HepG2 (cell line): ENCODE measurements around the gene SERTAD2.

ENCODE experiments used
- BHLHE40 ChIP-seq: IDR thresholded peaks from 2 replicates; pipeline ENCODE4 v1.6.1; 2011; ENCODE audit warnings: low read length, improper control_type of control experiment
- CHCHD3 ChIP-seq: sonication (generic); formaldehyde crosslinking; IDR thresholded peaks from 2 replicates; pipeline ENCODE4 v1.8.0; 2022; ENCODE audit warnings: mild to moderate bottlenecking, missing genetic modification reagents, moderate library complexity
- CTCF ChIP-seq: sonication (generic); formaldehyde crosslinking; IDR thresholded peaks from 2 replicates; pipeline ENCODE4 v1.5.0; 2020; ENCODE audit warnings: mild to moderate bottlenecking, missing genetic modification reagents, moderate library complexity
- E2F1 ChIP-seq: sonication (generic); formaldehyde crosslinking; IDR thresholded peaks from 2 replicates; pipeline ENCODE4 v1.5.0; 2020; ENCODE audit warnings: missing genetic modification reagents
- NR3C1 ChIP-seq: sonication (generic); formaldehyde crosslinking; IDR thresholded peaks from 2 replicates; pipeline ENCODE4 v1.4.0; 2020; ENCODE audit warnings: missing genetic modification reagents
- PATZ1 ChIP-seq: sonication (generic); formaldehyde crosslinking; IDR thresholded peaks from 2 replicates; pipeline ENCODE4 v1.4.0; 2020; ENCODE audit warnings: missing genetic modification reagents
- PRDM15 ChIP-seq: sonication (generic); formaldehyde crosslinking; IDR thresholded peaks from 2 replicates; pipeline ENCODE4 v1.4.0; 2020; ENCODE audit warnings: missing genetic modification reagents
- TFDP2 ChIP-seq: sonication (generic); formaldehyde crosslinking; IDR thresholded peaks from 2 replicates; pipeline ENCODE4 v1.4.0; 2020; ENCODE audit warnings: missing genetic modification reagents
- ZBTB21 ChIP-seq: sonication (generic); formaldehyde crosslinking; IDR thresholded peaks from 2 replicates; pipeline ENCODE4 v1.4.0; 2020; ENCODE audit warnings: missing genetic modification reagents
- ZFP62 ChIP-seq: sonication (generic); formaldehyde crosslinking; IDR thresholded peaks from 2 replicates; pipeline ENCODE4 v1.4.0; 2020; ENCODE audit warnings: missing genetic modification reagents
- ZNF3 ChIP-seq: IDR thresholded peaks from 2 replicates; pipeline ENCODE4 v1.7.0; 2017; ENCODE audit warnings: inconsistent platforms
- ZNF331 ChIP-seq: sonication (generic); formaldehyde crosslinking; IDR thresholded peaks from 2 replicates; pipeline ENCODE4 v1.4.0; 2020; ENCODE audit warnings: missing genetic modification reagents
- ZNF513 ChIP-seq: sonication (generic); formaldehyde crosslinking; conservative IDR thresholded peaks from 2 replicates; pipeline ENCODE4 v1.5.0; 2020; ENCODE audit warnings: missing genetic modification reagents

- TF ChIP-seq BHLHE40 (no peak), PATZ1 (no peak), PRDM15 (no peak), CTCF (CRISPR knock-in tag) (no peak), ZNF3 (no peak), TFDP2 (no peak), ZNF513 (CRISPR knock-in tag) (no peak), NR3C1 (CRISPR knock-in tag) (no peak), E2F1 (CRISPR knock-in tag) (no peak), ZBTB21 (no peak), ZFP62 (CRISPR knock-in tag) (no peak), ZNF331 (CRISPR knock-in tag) (no peak), CHCHD3 (CRISPR knock-in tag) (no peak)
Measured at GRCh38 chr2:64668542-64668941, 14.8 kb upstream of the SERTAD2 start.
